Measurements from ENCODE around the gene SIK1. TPM values are rescaled to one million over a fixed set of nuclear protein-coding genes. Genes with fewer than 3 reads are reported as not detected.

Gene SIK1
- total RNA-seq, 1 experiment from 2014 or later = 3.7 TPM

- TF ChIP-seq MLX (CRISPR knock-in tag; IDR thresholded peaks at IDR 0.05) = no peak
- no peak for TF ChIP-seq E2F1 (CRISPR knock-in tag; IDR thresholded peaks at IDR 0.05)
- no peak for TF ChIP-seq ATF1 (CRISPR knock-in tag; IDR thresholded peaks at IDR 0.05)
- TF ChIP-seq MYBL2 (CRISPR knock-in tag; IDR thresholded peaks at IDR 0.05) = no peak
- no peak for TF ChIP-seq USF2 (CRISPR knock-in tag; IDR thresholded peaks at IDR 0.05)
- no peak for TF ChIP-seq JAZF1 (CRISPR knock-in tag; IDR thresholded peaks at IDR 0.05)
- TF ChIP-seq ELF4 (CRISPR knock-in tag; IDR thresholded peaks at IDR 0.05; ENCODE audit: low read depth) = no peak
- TF ChIP-seq PRDM15 (CRISPR knock-in tag; IDR thresholded peaks at IDR 0.05) = no peak
- no peak for TF ChIP-seq SMAD3 (CRISPR knock-in tag; IDR thresholded peaks at IDR 0.05; ENCODE audit: borderline replicate concordance)
- TF ChIP-seq CBFB (CRISPR knock-in tag; IDR thresholded peaks at IDR 0.05; ENCODE audit: low read depth) = no peak
- TF ChIP-seq NFATC4 (CRISPR knock-in tag; IDR thresholded peaks at IDR 0.05) = no peak
- TF ChIP-seq HMGA2 (CRISPR knock-in tag; IDR thresholded peaks at IDR 0.05) = no peak
- no peak for TF ChIP-seq TCF7 (CRISPR knock-in tag; IDR thresholded peaks at IDR 0.05; ENCODE audit: low read depth)
- TF ChIP-seq NR1H2 (CRISPR knock-in tag; IDR thresholded peaks at IDR 0.05) = no peak
- DNase-seq (ENCODE audit: low spot score) (no peak), ATAC-seq (no peak)
- Mint-ChIP-seq H3K4me3 (no peak overlapping the region), H3K9me3 (no peaks in the 10 kb centered on the region), H3K27ac (no peak overlapping the region), H3K27me3 (ENCODE audit: low read depth) (no peaks in the 10 kb centered on the region), H3K36me3 (no peaks in the 10 kb centered on the region), H3K4me1 (peaks cover 18% of the 10 kb centered on the region)
- ChIA-PET CTCF (no interaction called here), POLR2A (no interaction called here)
These were observed 53.3 kb downstream of the SIK1 start for GRCh38 chr21:43373362-43374227.

GRCh38 chr21:43372663-43373361, 54.1 kb downstream of the SIK1 start:
- no peak for TF ChIP-seq JUN (CRISPR knock-in tag; IDR thresholded peaks at IDR 0.05)
- no peak for TF ChIP-seq IRF2 (CRISPR knock-in tag; IDR thresholded peaks at IDR 0.05; ENCODE audit: borderline replicate concordance, low read depth)
- no peak for TF ChIP-seq ZNF416 (CRISPR knock-in tag; IDR thresholded peaks at IDR 0.05)
- TF ChIP-seq CREM (CRISPR knock-in tag; IDR thresholded peaks at IDR 0.05) = no peak
- no peak for TF ChIP-seq ATF6 (CRISPR knock-in tag; IDR thresholded peaks at IDR 0.05)
- no peak for TF ChIP-seq TEAD4 (CRISPR knock-in tag; IDR thresholded peaks at IDR 0.05)
- TF ChIP-seq SOX15 (CRISPR knock-in tag; IDR thresholded peaks at IDR 0.05) = no peak
- TF ChIP-seq ATF1 (CRISPR knock-in tag; IDR thresholded peaks at IDR 0.05) = no peak
- no peak for DNase-seq (ENCODE audit: low spot score)
- H3K4me3 Mint-ChIP-seq = no peak overlapping the region
- ChIA-PET CTCF (no interaction called here), POLR2A (no interaction called here)
- peaks cover 18% of the 10 kb centered on the region for H3K4me1 Mint-ChIP-seq
- H3K27ac Mint-ChIP-seq = no peak overlapping the region
- H3K9me3 Mint-ChIP-seq = no peaks in the 10 kb centered on the region
- no peaks in the 10 kb centered on the region for H3K36me3 Mint-ChIP-seq
- no peak for ATAC-seq
- H3K27me3 Mint-ChIP-seq (ENCODE audit: low read depth) = no peaks in the 10 kb centered on the region

Measured in WTC11 (cell line).